22Rv1 (cell line): ENCODE results near the gene TNRC18.

ENCODE experiments used
- CTCF ChIP-seq: fragments of 450-650 bp; IDR thresholded peaks from 2 replicates; pipeline ENCODE4 v1.5.1; 2017; ENCODE audit warnings: mild to moderate bottlenecking
- ZFX ChIP-seq: fragments of 450-650 bp; IDR thresholded peaks from 2 replicates; pipeline ENCODE4 v1.6.1; 2017; ENCODE audit warnings: antibody characterized with exemption, borderline replicate concordance

- TF ChIP-seq CTCF: no peak
- no peak for TF ChIP-seq ZFX
Measured at GRCh38 chr7:5359344-5359743, 64.3 kb downstream of the TNRC18 start.
